GM19240 (cell line): ENCODE results near the gene TNFRSF6B.

Source experiments
- DNase-seq: peaks from one replicate; pipeline ENCODE4 v3.0.0; 2011; ENCODE audit warnings: low spot score; ENCODE audit not compliant: insufficient read length

TNFRSF6B gene

GRCh38 chr20:63682384-63683139 is 13.9 kb upstream of the TNFRSF6B start:
- DNase-seq: no peak

GRCh38 chr20:63685269-63686026 is 11.0 kb upstream of the TNFRSF6B start:
- DNase-seq: no peak

- DNase-seq: no peak
These were observed 10.4 kb upstream of the TNFRSF6B start for GRCh38 chr20:63686094-63686491.

GRCh38 chr20:63686492-63687321 is 9.7 kb upstream of the TNFRSF6B start:
- DNase-seq: no peak

- no peak for DNase-seq
These were observed 8.9 kb upstream of the TNFRSF6B start for GRCh38 chr20:63687419-63688178.

GRCh38 chr20:63688228-63689045 is 8.0 kb upstream of the TNFRSF6B start:
- DNase-seq: no peak

- DNase-seq: no peak
These were observed 7.1 kb upstream of the TNFRSF6B start for GRCh38 chr20:63689046-63690002.

GRCh38 chr20:63690003-63690897 is 6.2 kb upstream of the TNFRSF6B start:
- no peak for DNase-seq

- DNase-seq: no peak
These were observed 5.3 kb upstream of the TNFRSF6B start for GRCh38 chr20:63690898-63691710.

- DNase-seq: no peak
These were observed 4.6 kb upstream of the TNFRSF6B start for GRCh38 chr20:63691711-63692435.

- no peak for DNase-seq
These were observed 3.9 kb upstream of the TNFRSF6B start for GRCh38 chr20:63692436-63693082.

- no peak for DNase-seq
These were observed 3.2 kb upstream of the TNFRSF6B start for GRCh38 chr20:63693083-63693732.

- no peak for DNase-seq
These were observed 2.5 kb upstream of the TNFRSF6B start for GRCh38 chr20:63693733-63694583.

GRCh38 chr20:63694584-63695423 is 1.6 kb upstream of the TNFRSF6B start:
- no peak for DNase-seq
